ENCODE data around the gene EXOC8. TPM values are rescaled to one million over a fixed set of nuclear protein-coding genes. Genes with fewer than 3 reads are reported as not detected.

Gene EXOC8
- total and polyA plus RNA-seq, 2 experiments from 2014 or later: 2.3 to 14.4 TPM

DNA sequence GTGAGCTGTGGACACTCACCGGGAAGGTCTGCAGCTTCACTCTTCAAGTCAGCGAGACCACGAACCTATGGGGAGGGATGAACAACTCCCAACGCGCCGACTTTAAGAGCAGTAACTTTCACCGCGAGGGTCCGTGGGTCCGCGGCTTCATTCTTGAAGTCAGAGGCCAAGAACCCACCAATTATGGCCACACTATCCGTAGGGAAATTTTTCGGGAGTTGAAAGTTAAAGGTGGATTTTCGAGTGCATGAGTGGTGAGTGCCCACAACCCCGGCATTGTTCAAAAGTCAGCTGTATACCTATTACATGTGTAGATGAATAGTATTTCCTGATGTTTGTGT, 19.7 kb downstream of the EXOC8 start (continued):
- TF ChIP-seq, protein P1, sequence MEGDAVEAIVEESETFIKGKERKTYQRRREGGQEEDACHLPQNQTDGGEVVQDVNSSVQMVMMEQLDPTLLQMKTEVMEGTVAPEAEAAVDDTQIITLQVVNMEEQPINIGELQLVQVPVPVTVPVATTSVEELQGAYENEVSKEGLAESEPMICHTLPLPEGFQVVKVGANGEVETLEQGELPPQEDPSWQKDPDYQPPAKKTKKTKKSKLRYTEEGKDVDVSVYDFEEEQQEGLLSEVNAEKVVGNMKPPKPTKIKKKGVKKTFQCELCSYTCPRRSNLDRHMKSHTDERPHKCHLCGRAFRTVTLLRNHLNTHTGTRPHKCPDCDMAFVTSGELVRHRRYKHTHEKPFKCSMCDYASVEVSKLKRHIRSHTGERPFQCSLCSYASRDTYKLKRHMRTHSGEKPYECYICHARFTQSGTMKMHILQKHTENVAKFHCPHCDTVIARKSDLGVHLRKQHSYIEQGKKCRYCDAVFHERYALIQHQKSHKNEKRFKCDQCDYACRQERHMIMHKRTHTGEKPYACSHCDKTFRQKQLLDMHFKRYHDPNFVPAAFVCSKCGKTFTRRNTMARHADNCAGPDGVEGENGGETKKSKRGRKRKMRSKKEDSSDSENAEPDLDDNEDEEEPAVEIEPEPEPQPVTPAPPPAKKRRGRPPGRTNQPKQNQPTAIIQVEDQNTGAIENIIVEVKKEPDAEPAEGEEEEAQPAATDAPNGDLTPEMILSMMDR (conservative IDR thresholded peaks at IDR 0.05; ENCODE audit: low read depth in 2 of 2): no peak
- TF ChIP-seq ZNF331 (CRISPR knock-in tag; IDR thresholded peaks at IDR 0.05; ENCODE audit: low read depth) (no peak), ZNF114 (CRISPR knock-in tag; IDR thresholded peaks at IDR 0.05) (no peak), EZH2 (IDR thresholded peaks at IDR 0.05; ENCODE audit: low read depth, unreplicated experiment) (no peak), EZH2phosphoT487 (IDR thresholded peaks at IDR 0.05; ENCODE audit: unreplicated experiment) (no peak), POLR2AphosphoS5 (IDR thresholded peaks at IDR 0.05; ENCODE audit: low read depth) (no peak), JUNB (IDR thresholded peaks at IDR 0.05; ENCODE audit: unreplicated experiment) (no peak)
- TF ChIP-seq, protein P2, sequence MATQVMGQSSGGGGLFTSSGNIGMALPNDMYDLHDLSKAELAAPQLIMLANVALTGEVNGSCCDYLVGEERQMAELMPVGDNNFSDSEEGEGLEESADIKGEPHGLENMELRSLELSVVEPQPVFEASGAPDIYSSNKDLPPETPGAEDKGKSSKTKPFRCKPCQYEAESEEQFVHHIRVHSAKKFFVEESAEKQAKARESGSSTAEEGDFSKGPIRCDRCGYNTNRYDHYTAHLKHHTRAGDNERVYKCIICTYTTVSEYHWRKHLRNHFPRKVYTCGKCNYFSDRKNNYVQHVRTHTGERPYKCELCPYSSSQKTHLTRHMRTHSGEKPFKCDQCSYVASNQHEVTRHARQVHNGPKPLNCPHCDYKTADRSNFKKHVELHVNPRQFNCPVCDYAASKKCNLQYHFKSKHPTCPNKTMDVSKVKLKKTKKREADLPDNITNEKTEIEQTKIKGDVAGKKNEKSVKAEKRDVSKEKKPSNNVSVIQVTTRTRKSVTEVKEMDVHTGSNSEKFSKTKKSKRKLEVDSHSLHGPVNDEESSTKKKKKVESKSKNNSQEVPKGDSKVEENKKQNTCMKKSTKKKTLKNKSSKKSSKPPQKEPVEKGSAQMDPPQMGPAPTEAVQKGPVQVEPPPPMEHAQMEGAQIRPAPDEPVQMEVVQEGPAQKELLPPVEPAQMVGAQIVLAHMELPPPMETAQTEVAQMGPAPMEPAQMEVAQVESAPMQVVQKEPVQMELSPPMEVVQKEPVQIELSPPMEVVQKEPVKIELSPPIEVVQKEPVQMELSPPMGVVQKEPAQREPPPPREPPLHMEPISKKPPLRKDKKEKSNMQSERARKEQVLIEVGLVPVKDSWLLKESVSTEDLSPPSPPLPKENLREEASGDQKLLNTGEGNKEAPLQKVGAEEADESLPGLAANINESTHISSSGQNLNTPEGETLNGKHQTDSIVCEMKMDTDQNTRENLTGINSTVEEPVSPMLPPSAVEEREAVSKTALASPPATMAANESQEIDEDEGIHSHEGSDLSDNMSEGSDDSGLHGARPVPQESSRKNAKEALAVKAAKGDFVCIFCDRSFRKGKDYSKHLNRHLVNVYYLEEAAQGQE (IDR thresholded peaks at IDR 0.05; ENCODE audit: unreplicated experiment): no peak
- TF ChIP-seq, protein P3, sequence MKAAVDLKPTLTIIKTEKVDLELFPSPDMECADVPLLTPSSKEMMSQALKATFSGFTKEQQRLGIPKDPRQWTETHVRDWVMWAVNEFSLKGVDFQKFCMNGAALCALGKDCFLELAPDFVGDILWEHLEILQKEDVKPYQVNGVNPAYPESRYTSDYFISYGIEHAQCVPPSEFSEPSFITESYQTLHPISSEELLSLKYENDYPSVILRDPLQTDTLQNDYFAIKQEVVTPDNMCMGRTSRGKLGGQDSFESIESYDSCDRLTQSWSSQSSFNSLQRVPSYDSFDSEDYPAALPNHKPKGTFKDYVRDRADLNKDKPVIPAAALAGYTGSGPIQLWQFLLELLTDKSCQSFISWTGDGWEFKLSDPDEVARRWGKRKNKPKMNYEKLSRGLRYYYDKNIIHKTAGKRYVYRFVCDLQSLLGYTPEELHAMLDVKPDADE (IDR thresholded peaks at IDR 0.05): no peak

DNA sequence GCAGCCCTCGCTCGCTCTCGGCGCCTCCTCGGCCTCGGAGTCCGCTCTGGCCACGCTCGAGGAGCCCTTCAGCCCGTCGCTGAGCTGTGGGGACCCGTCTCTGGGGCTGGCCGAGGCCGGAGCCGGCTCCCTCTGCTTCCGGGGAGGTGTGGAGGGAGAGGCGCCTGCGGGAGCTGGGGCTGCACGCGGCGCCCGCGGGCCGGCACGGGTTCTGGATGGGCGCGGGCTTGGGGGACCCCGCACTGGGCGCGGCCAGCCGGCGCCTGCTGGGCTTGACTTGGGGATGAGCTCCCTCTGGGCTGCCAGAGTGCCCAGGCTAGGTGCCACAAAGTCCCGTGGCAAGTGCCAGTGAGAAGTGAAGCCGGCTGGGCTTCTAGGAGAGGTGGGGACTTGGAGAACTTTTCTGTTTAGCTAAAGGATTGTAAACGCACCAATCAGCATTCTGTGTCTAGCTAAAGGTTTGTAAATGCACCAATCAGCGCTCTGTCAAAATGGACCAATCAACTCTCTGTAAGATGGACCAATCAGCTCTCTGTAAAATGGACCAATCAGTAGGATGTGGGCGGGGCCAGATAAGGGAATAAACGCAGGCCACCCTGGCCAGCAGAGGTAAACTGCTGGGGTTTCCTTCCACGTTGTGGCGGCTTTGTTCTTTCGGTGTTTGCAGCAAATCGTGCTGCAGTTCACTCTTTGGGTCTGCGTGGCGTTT, 20.2 kb downstream of the EXOC8 start:
- DNase-seq (ENCODE audit: low spot score) (peak; percentile 30), ATAC-seq (no peak)
- H3K27ac ChIP-seq (ENCODE audit: low read depth): no peak overlapping the region
- TF ChIP-seq NANOG (IDR thresholded peaks at IDR 0.05; ENCODE audit: borderline replicate concordance) (no peak), ZNF114 (CRISPR knock-in tag; IDR thresholded peaks at IDR 0.05) (no peak), STAT1 (IDR thresholded peaks at IDR 0.05; ENCODE audit: unreplicated experiment) (no peak)
- TF ChIP-seq, protein P1 (conservative IDR thresholded peaks at IDR 0.05; ENCODE audit: low read depth in 2 of 2): no peak
- TF ChIP-seq, protein P3 (IDR thresholded peaks at IDR 0.05): no peak

More for the DNA sequence above, 20.2 kb downstream of the EXOC8 start:
- no peaks in the 10 kb centered on the region for H3K79me2 ChIP-seq (replicated peaks; ENCODE audit: insufficient read depth)
- no peaks in the 10 kb centered on the region for H3K9me2 ChIP-seq (ENCODE audit: insufficient read depth)
- H4K20me1 ChIP-seq (replicated peaks; ENCODE audit: insufficient read depth): no peaks in the 10 kb centered on the region
- no peaks in the 10 kb centered on the region for H3F3A ChIP-seq (replicated peaks; ENCODE audit: low read depth)
- H3K36me3 ChIP-seq (ENCODE audit: insufficient read depth): no peaks in the 10 kb centered on the region
- Mint-ChIP-seq H3K27me3 (ENCODE audit: insufficient read depth, low read depth, poor library complexity) (peaks cover 3% of the 10 kb centered on the region), H3K4me1 (no peaks in the 10 kb centered on the region), H3K4me3 (no peak overlapping the region), H3K36me3 (ENCODE audit: low read depth) (no peaks in the 10 kb centered on the region), H3K9me3 (no peaks in the 10 kb centered on the region), H3K27ac (no peak overlapping the region)
- no peak overlapping the region for H3K4me2 ChIP-seq
- H3K27me3 ChIP-seq (ENCODE audit: insufficient read depth): no peaks in the 10 kb centered on the region
- no peak overlapping the region for H2AFZ ChIP-seq
- H3K4me3 ChIP-seq: no peak overlapping the region
- no peaks in the 10 kb centered on the region for H3K4me1 ChIP-seq (ENCODE audit: insufficient read depth)
